Measurements from ENCODE around the gene NKX1-1.
"Not testable (repeated sequence)": the region's sequence is repeated elsewhere in the genome, so short reads cannot be mapped to it uniquely, and the experiment has no call there.

Gene NKX1-1

GRCh38 chr4:1403591-1404572 lies 2.4 kb downstream of the NKX1-1 start:
- DNase-seq = no peak

GRCh38 chr4:1403177-1403583 lies 3.1 kb downstream of the NKX1-1 start:
- DNase-seq = no peak

- DNase-seq = no peak
These were observed 3.6 kb downstream of the NKX1-1 start for GRCh38 chr4:1402516-1403091.

- no peak for DNase-seq
These were observed 4.2 kb downstream of the NKX1-1 start for GRCh38 chr4:1402021-1402515.

- no peak for DNase-seq
These were observed 4.7 kb downstream of the NKX1-1 start for GRCh38 chr4:1401409-1402020.

- DNase-seq = no peak
These were observed 5.3 kb downstream of the NKX1-1 start for GRCh38 chr4:1400831-1401408.

- DNase-seq = no peak
These were observed 5.9 kb downstream of the NKX1-1 start for GRCh38 chr4:1400191-1400805.

GRCh38 chr4:1399508-1400190 lies 6.6 kb downstream of the NKX1-1 start:
- DNase-seq = no peak

GRCh38 chr4:1398681-1399507 lies 7.3 kb downstream of the NKX1-1 start:
- DNase-seq = no peak

GRCh38 chr4:1396806-1397455 lies 9.3 kb downstream of the NKX1-1 start:
- no peak for DNase-seq

GRCh38 chr4:1395941-1396805 lies 10.1 kb downstream of the NKX1-1 start:
- no peak for DNase-seq

- DNase-seq = not testable (repeated sequence)
These were observed 10.8 kb downstream of the NKX1-1 start for GRCh38 chr4:1395389-1395820.

GRCh38 chr4:1394554-1395388 lies 11.5 kb downstream of the NKX1-1 start:
- DNase-seq = not testable (repeated sequence)

- no peak for DNase-seq
These were observed 12.4 kb downstream of the NKX1-1 start for GRCh38 chr4:1393866-1394265.

- not testable (repeated sequence) for DNase-seq
These were observed 12.9 kb downstream of the NKX1-1 start for GRCh38 chr4:1393363-1393762.

- DNase-seq = no peak
These were observed 20.6 kb downstream of the NKX1-1 start for GRCh38 chr4:1385373-1386340.

- no peak for DNase-seq
These were observed 21.4 kb downstream of the NKX1-1 start for GRCh38 chr4:1384675-1385372.

Measured in stimulated activated CD4-positive, alpha-beta T cell treated with anti-CD3 and anti-CD28 coated beads, Interleukin-12 subunit alpha, Interleukin-12 subunit beta, amount 100 ng/mL, for 4 hours (primary cell).